HEK293 (cell line): ENCODE results near the gene HSD17B8.

ENCODE experiments used
- BCL11B ChIP-seq: fragments of 450-650 bp; formaldehyde crosslinking; IDR thresholded peaks from 2 replicates; pipeline ENCODE4 v1.5.1; 2016; ENCODE audit warnings: low read depth, missing biosample characterization, missing genetic modification characterization
- GLI4 ChIP-seq: fragments of 450-650 bp; formaldehyde crosslinking; IDR thresholded peaks from 2 replicates; pipeline ENCODE4 v1.5.1; 2016; ENCODE audit warnings: missing biosample characterization, missing genetic modification characterization
- GLIS2 ChIP-seq: fragments of 450-650 bp; formaldehyde crosslinking; IDR thresholded peaks from 2 replicates; pipeline ENCODE4 v1.5.1; 2016; ENCODE audit warnings: missing biosample characterization, missing genetic modification characterization
- HIC1 ChIP-seq: fragments of 450-650 bp; formaldehyde crosslinking; IDR thresholded peaks from 2 replicates; pipeline ENCODE4 v1.5.1; 2016; ENCODE audit warnings: missing biosample characterization, missing genetic modification characterization
- HOXA7 ChIP-seq: sonication (generic); formaldehyde crosslinking; IDR thresholded peaks from 2 replicates; pipeline ENCODE4 v1.8.1; 2022; ENCODE audit warnings: missing genetic modification reagents, borderline replicate concordance
- KLF8 ChIP-seq: fragments of 450-650 bp; formaldehyde crosslinking; IDR thresholded peaks from 2 replicates; pipeline ENCODE4 v1.5.1; 2016; ENCODE audit warnings: missing biosample characterization, missing genetic modification characterization
- MZF1 ChIP-seq: fragments of 450-650 bp; formaldehyde crosslinking; IDR thresholded peaks from 2 replicates; pipeline ENCODE4 v1.5.1; 2017; ENCODE audit warnings: missing biosample characterization, missing genetic modification characterization, borderline replicate concordance
- PRDM10 ChIP-seq: fragments of 450-650 bp; formaldehyde crosslinking; IDR thresholded peaks from 2 replicates; pipeline ENCODE4 v1.5.1; 2016; ENCODE audit warnings: missing biosample characterization, missing genetic modification characterization
- RBAK ChIP-seq: fragments of 450-650 bp; formaldehyde crosslinking; IDR thresholded peaks from 2 replicates; pipeline ENCODE4 v1.5.1; 2016; ENCODE audit warnings: missing biosample characterization, missing genetic modification characterization
- ZNF114 ChIP-seq: fragments of 450-650 bp; formaldehyde crosslinking; IDR thresholded peaks from 2 replicates; pipeline ENCODE4 v1.5.0; 2017; ENCODE audit warnings: missing biosample characterization, missing genetic modification characterization
- ZNF121 ChIP-seq: fragments of 450-650 bp; formaldehyde crosslinking; IDR thresholded peaks from 2 replicates; pipeline ENCODE4 v1.5.1; 2016; ENCODE audit warnings: missing biosample characterization, missing genetic modification characterization
- ZNF138 ChIP-seq: fragments of 450-650 bp; formaldehyde crosslinking; IDR thresholded peaks from 2 replicates; pipeline ENCODE4 v1.5.1; 2016; ENCODE audit warnings: missing biosample characterization, missing genetic modification characterization, borderline replicate concordance
- ZNF140 ChIP-seq: fragments of 450-650 bp; formaldehyde crosslinking; IDR thresholded peaks from 2 replicates; pipeline ENCODE4 v1.5.1; 2016; ENCODE audit warnings: missing biosample characterization, missing genetic modification characterization
- ZNF148 ChIP-seq: fragments of 450-650 bp; formaldehyde crosslinking; IDR thresholded peaks from 2 replicates; pipeline ENCODE4 v1.5.0; 2017; ENCODE audit warnings: missing biosample characterization, missing genetic modification characterization, borderline replicate concordance
- ZNF18 ChIP-seq: fragments of 450-650 bp; formaldehyde crosslinking; IDR thresholded peaks from 2 replicates; pipeline ENCODE4 v1.5.1; 2016; ENCODE audit warnings: missing biosample characterization, missing genetic modification characterization
- ZNF184 ChIP-seq: fragments of 450-650 bp; IDR thresholded peaks from 2 replicates; pipeline ENCODE4 v1.5.1; 2018; ENCODE audit warnings: missing biosample characterization, mild to moderate bottlenecking, missing genetic modification characterization
- ZNF221 ChIP-seq: fragments of 450-650 bp; formaldehyde crosslinking; IDR thresholded peaks from 2 replicates; pipeline ENCODE4 v1.5.1; 2017; ENCODE audit warnings: missing biosample characterization, missing genetic modification characterization, borderline replicate concordance
- ZNF239 ChIP-seq: fragments of 450-650 bp; formaldehyde crosslinking; IDR thresholded peaks from 2 replicates; pipeline ENCODE4 v1.5.1; 2016; ENCODE audit warnings: missing biosample characterization, missing genetic modification characterization
- ZNF335 ChIP-seq: fragments of 450-650 bp; formaldehyde crosslinking; conservative IDR thresholded peaks from 2 replicates; pipeline ENCODE4 v1.5.1; 2016; ENCODE audit warnings: missing biosample characterization, missing genetic modification characterization
- ZNF341 ChIP-seq: fragments of 450-650 bp; formaldehyde crosslinking; IDR thresholded peaks from 2 replicates; pipeline ENCODE4; 2016; ENCODE audit warnings: low read depth, missing biosample characterization, missing genetic modification characterization
- ZNF366 ChIP-seq: fragments of 450-650 bp; formaldehyde crosslinking; conservative IDR thresholded peaks from 2 replicates; pipeline ENCODE4 v1.5.1; 2016; ENCODE audit warnings: missing biosample characterization, missing genetic modification characterization
- ZNF391 ChIP-seq: fragments of 450-650 bp; formaldehyde crosslinking; IDR thresholded peaks from 2 replicates; pipeline ENCODE4 v1.5.1; 2016; ENCODE audit warnings: low read depth, missing biosample characterization, missing genetic modification characterization, borderline replicate concordance
- ZNF423 ChIP-seq: fragments of 450-650 bp; formaldehyde crosslinking; IDR thresholded peaks from 2 replicates; pipeline ENCODE4 v1.5.1; 2016; ENCODE audit warnings: missing biosample characterization, missing genetic modification characterization
- ZNF488 ChIP-seq: fragments of 450-650 bp; formaldehyde crosslinking; IDR thresholded peaks from 2 replicates; pipeline ENCODE4 v1.5.1; 2016; ENCODE audit warnings: missing biosample characterization, missing genetic modification characterization
- ZNF544 ChIP-seq: fragments of 450-650 bp; formaldehyde crosslinking; IDR thresholded peaks from 2 replicates; pipeline ENCODE4 v1.5.0; 2017; ENCODE audit warnings: missing biosample characterization, missing genetic modification characterization
- ZNF548 ChIP-seq: fragments of 450-650 bp; formaldehyde crosslinking; IDR thresholded peaks from 2 replicates; pipeline ENCODE4 v1.5.1; 2016; ENCODE audit warnings: missing biosample characterization, missing genetic modification characterization
- ZNF658 ChIP-seq: fragments of 450-650 bp; formaldehyde crosslinking; IDR thresholded peaks from 2 replicates; pipeline ENCODE4; 2016; ENCODE audit warnings: missing biosample characterization, missing genetic modification characterization
- ZNF670 ChIP-seq: fragments of 450-650 bp; formaldehyde crosslinking; IDR thresholded peaks from 2 replicates; pipeline ENCODE4 v1.5.1; 2016; ENCODE audit warnings: missing biosample characterization, missing genetic modification characterization, low read depth
- ZNF76 ChIP-seq: fragments of 450-650 bp; formaldehyde crosslinking; IDR thresholded peaks from 2 replicates; pipeline ENCODE4; 2016; ENCODE audit warnings: low read depth, missing biosample characterization, missing genetic modification characterization, borderline replicate concordance
- ZNF777 ChIP-seq: fragments of 450-650 bp; formaldehyde crosslinking; IDR thresholded peaks from 2 replicates; pipeline ENCODE4 v1.5.1; 2017; ENCODE audit warnings: missing biosample characterization, missing genetic modification characterization, borderline replicate concordance
- ZSCAN16 ChIP-seq: fragments of 450-650 bp; formaldehyde crosslinking; IDR thresholded peaks from 2 replicates; pipeline ENCODE4 v1.5.1; 2016; ENCODE audit warnings: missing biosample characterization, missing genetic modification characterization

The HSD17B8 gene

GRCh38 chr6:33207552-33208090 lies 3.2 kb downstream of the HSD17B8 start (continued):
- TF ChIP-seq ZNF341 (tag by site-specific recombination) (peak; percentile 28; the same call in 1 of the 2 replicates), ZNF488 (tag by site-specific recombination) (no peak), ZNF777 (tag by site-specific recombination) (no peak), GLI4 (no peak), ZNF114 (no peak), ZNF391 (tag by site-specific recombination) (no peak), ZNF670 (tag by site-specific recombination) (no peak), ZNF423 (tag by site-specific recombination) (no peak), MZF1 (tag by site-specific recombination) (peak; percentile 80), ZNF548 (no peak), ZNF140 (no peak), ZNF184 (tag by site-specific recombination) (no peak), ZNF335 (tag by site-specific recombination) (no peak), BCL11B (tag by site-specific recombination) (no peak), PRDM10 (tag by site-specific recombination) (0 out of 2 replicates have a peak, but pooled peaks have one; percentile 9), ZNF148 (tag by site-specific recombination) (no peak), KLF8 (tag by site-specific recombination) (no peak), RBAK (no peak), HIC1 (tag by site-specific recombination) (no peak), ZNF121 (tag by site-specific recombination) (no peak), ZNF544 (tag by site-specific recombination) (no peak), ZSCAN16 (tag by site-specific recombination) (no peak), ZNF76 (tag by site-specific recombination) (0 out of 2 replicates have a peak, but pooled peaks have one; percentile 11), ZNF138 (tag by site-specific recombination) (no peak), ZNF221 (no peak), HOXA7 (CRISPR knock-in tag) (no peak), ZNF18 (tag by site-specific recombination) (no peak), GLIS2 (tag by site-specific recombination) (no peak), ZNF366 (tag by site-specific recombination) (peak; percentile 49), ZNF658 (tag by site-specific recombination) (no peak), ZNF239 (no peak)
